ENCODE results near the gene MED13L. TPM values are rescaled to one million over a fixed set of nuclear protein-coding genes. Genes with fewer than 3 reads are reported as not detected.

The MED13L gene
- total and polyA plus RNA-seq, 9 donors, result 31.0 to 82.7 (median 44.9) TPM

GRCh38 chr12:116160231-116160630, 117.3 kb downstream of the MED13L start:
- Histone ChIP-seq H3K4me1 (ENCODE audit: control insufficient read depth, insufficient read depth, low read length) (peaks cover 7% of the 10 kb centered on the region), H3K36me3 (ENCODE audit: control insufficient read depth, insufficient read depth, low read length) (no peaks in the 10 kb centered on the region), H3K27me3 (ENCODE audit: control insufficient read depth, insufficient read depth, low read length) (no peaks in the 10 kb centered on the region), H3K9me3 (replicated peaks; ENCODE audit: control insufficient read depth, low read depth, low read length) (no peaks in the 10 kb centered on the region), H3K4me3 (ENCODE audit: low read length) (no peak overlapping the region), H3K27ac (ENCODE audit: low read length) (no peak overlapping the region)
- no CpG with 5 or more reads among the region's 2 CpGs for WGBS (ENCODE audit: insufficient coverage)
- no peak for DNase-seq

- Histone ChIP-seq H3K4me3 (ENCODE audit: low read length) (no peak overlapping the region), H3K27me3 (ENCODE audit: control insufficient read depth, insufficient read depth, low read length) (no peaks in the 10 kb centered on the region), H3K9me3 (replicated peaks; ENCODE audit: control insufficient read depth, low read depth, low read length) (no peaks in the 10 kb centered on the region), H3K36me3 (ENCODE audit: control insufficient read depth, insufficient read depth, low read length) (no peaks in the 10 kb centered on the region), H3K4me1 (ENCODE audit: control insufficient read depth, insufficient read depth, low read length) (peaks cover 7% of the 10 kb centered on the region), H3K27ac (ENCODE audit: low read length) (no peak overlapping the region)
- peak; percentile 54 for DNase-seq
- WGBS (ENCODE audit: insufficient coverage), result no CpG with 5 or more reads among the region's 2 CpGs
Observed at GRCh38 chr12:116159593-116160200, 117.8 kb downstream of the MED13L start.

DNA sequence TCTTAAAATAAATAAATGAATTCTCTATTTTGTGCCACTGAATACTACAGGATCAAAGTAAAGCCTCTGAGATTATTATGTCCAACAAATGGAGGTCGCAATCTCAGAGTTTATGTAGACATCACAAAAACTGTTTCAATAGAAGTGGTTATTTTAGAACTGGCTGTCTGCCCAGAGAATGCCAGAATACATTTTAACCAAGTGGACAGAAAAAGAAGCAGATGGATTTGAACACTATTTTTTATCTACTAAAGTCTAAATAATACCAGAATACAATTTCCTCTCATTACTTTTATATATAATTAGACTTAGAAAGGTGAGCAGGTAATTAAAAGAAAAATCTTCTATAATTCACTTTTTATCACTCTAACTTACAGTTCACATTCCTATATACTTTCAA, 118.3 kb downstream of the MED13L start:
- peaks cover 3% of the 10 kb centered on the region for H3K4me1 ChIP-seq (ENCODE audit: control insufficient read depth, insufficient read depth, low read length)

DNA sequence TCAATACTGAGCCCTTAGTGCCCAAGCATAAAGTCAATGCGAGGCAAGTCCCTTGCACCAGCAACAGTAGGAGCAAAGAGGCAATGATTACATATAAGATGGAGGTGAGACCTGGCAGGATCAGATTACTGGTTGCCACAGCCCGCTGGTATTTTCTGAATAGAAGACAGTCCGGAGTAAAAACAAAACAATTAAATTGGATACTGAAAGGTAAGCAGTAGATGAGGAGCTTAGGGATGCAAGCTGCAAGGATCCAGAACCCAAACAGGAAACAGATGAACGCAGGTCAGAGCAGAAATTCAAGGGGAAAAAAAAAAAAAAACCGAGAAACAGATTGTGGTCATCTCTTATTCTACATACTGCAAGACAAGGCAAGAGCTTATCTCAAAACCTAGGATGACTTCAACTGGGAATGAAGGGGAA, 119.6 kb downstream of the MED13L start:
- no peaks in the 10 kb centered on the region for H3K36me3 ChIP-seq (ENCODE audit: control insufficient read depth, insufficient read depth, low read length)
- H3K9me3 ChIP-seq (replicated peaks; ENCODE audit: control insufficient read depth, low read depth, low read length), result no peaks in the 10 kb centered on the region
- no peak overlapping the region for H3K4me3 ChIP-seq (ENCODE audit: low read length)
- H3K27me3 ChIP-seq (ENCODE audit: control insufficient read depth, insufficient read depth, low read length), result no peaks in the 10 kb centered on the region
- no peak overlapping the region for H3K27ac ChIP-seq (ENCODE audit: low read length)
- peaks cover 3% of the 10 kb centered on the region for H3K4me1 ChIP-seq (ENCODE audit: control insufficient read depth, insufficient read depth, low read length)
- WGBS (ENCODE audit: insufficient coverage), result 44% methylated on average over 3 of the region's 5 CpGs
- DNase-seq, result no peak

More for the DNA sequence above, 118.3 kb downstream of the MED13L start:
- WGBS (ENCODE audit: insufficient coverage), result no CpG with 5 or more reads among the region's 1 CpG
- no peak overlapping the region for H3K4me3 ChIP-seq (ENCODE audit: low read length)
- no peak overlapping the region for H3K27ac ChIP-seq (ENCODE audit: low read length)
- H3K36me3 ChIP-seq (ENCODE audit: control insufficient read depth, insufficient read depth, low read length), result no peaks in the 10 kb centered on the region
- no peaks in the 10 kb centered on the region for H3K27me3 ChIP-seq (ENCODE audit: control insufficient read depth, insufficient read depth, low read length)
- no peaks in the 10 kb centered on the region for H3K9me3 ChIP-seq (replicated peaks; ENCODE audit: control insufficient read depth, low read depth, low read length)
- DNase-seq, result peak; percentile 87

DNA sequence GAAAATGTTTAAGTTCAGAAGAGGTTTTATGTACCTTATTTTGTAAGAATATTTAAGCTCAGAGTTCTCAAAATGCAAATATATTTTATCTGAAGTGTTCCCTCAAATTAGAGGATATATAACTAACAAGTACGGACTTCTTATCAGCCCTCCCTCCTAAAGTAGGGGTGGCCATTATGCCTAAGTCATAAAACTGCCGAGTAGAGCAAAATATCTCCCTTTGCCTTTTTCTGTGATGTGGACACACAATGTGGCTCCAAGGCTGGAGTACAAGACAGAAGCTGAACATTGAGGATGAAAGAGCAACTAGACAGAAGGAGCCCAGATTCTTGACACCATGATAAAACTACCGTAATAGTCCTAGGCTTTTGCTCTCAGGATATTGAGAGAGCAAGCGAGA, 120.9 kb downstream of the MED13L start:
- no CpG with 5 or more reads among the region's 4 CpGs for WGBS (ENCODE audit: insufficient coverage)
- DNase-seq, result no peak
- Histone ChIP-seq H3K4me3 (ENCODE audit: low read length) (no peak overlapping the region), H3K27me3 (ENCODE audit: control insufficient read depth, insufficient read depth, low read length) (no peaks in the 10 kb centered on the region), H3K4me1 (ENCODE audit: control insufficient read depth, insufficient read depth, low read length) (peaks cover 3% of the 10 kb centered on the region), H3K36me3 (ENCODE audit: control insufficient read depth, insufficient read depth, low read length) (no peaks in the 10 kb centered on the region), H3K27ac (ENCODE audit: low read length) (no peak overlapping the region), H3K9me3 (replicated peaks; ENCODE audit: control insufficient read depth, low read depth, low read length) (no peaks in the 10 kb centered on the region)

- Histone ChIP-seq H3K4me1 (ENCODE audit: control insufficient read depth, insufficient read depth, low read length) (peaks cover 2% of the 10 kb centered on the region), H3K27ac (ENCODE audit: low read length) (no peak overlapping the region), H3K9me3 (replicated peaks; ENCODE audit: control insufficient read depth, low read depth, low read length) (no peaks in the 10 kb centered on the region), H3K4me3 (ENCODE audit: low read length) (no peak overlapping the region), H3K27me3 (ENCODE audit: control insufficient read depth, insufficient read depth, low read length) (no peaks in the 10 kb centered on the region), H3K36me3 (ENCODE audit: control insufficient read depth, insufficient read depth, low read length) (no peaks in the 10 kb centered on the region)
- no peak for DNase-seq
- WGBS (ENCODE audit: insufficient coverage), result 95% methylated on average over 4 of the region's 8 CpGs
Observed at GRCh38 chr12:116155383-116155782, 122.1 kb downstream of the MED13L start.

- no CpG with 5 or more reads among the region's 2 CpGs for WGBS (ENCODE audit: insufficient coverage)
- H3K36me3 ChIP-seq (ENCODE audit: control insufficient read depth, insufficient read depth, low read length), result no peaks in the 10 kb centered on the region
- no peak overlapping the region for H3K27ac ChIP-seq (ENCODE audit: low read length)
- no peaks in the 10 kb centered on the region for H3K9me3 ChIP-seq (replicated peaks; ENCODE audit: control insufficient read depth, low read depth, low read length)
- peaks cover 3% of the 10 kb centered on the region for H3K4me1 ChIP-seq (ENCODE audit: control insufficient read depth, insufficient read depth, low read length)
- no peaks in the 10 kb centered on the region for H3K27me3 ChIP-seq (ENCODE audit: control insufficient read depth, insufficient read depth, low read length)
- no peak for DNase-seq
- no peak overlapping the region for H3K4me3 ChIP-seq (ENCODE audit: low read length)
Observed at GRCh38 chr12:116153983-116154382, 123.5 kb downstream of the MED13L start.

DNA sequence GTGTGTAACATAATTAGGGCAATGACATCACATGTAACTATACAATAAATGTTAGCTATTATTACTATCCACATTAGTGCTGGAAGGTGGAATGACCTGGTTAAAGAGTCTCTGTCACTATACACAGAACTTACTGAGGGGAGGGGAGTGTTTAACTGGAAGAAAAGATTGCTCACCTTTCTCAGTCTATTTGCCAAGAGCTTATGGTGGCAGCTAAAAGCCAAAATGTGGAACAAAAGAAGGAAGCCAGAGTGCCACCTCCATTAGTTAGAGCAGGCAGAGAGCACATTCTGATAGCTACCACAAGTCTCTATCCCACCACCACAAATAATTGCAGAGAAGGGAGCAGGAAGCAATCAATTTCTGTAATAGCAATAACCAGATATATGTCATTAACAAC, 124.4 kb downstream of the MED13L start:
- peaks cover 3% of the 10 kb centered on the region for H3K4me1 ChIP-seq (ENCODE audit: control insufficient read depth, insufficient read depth, low read length)
- no peaks in the 10 kb centered on the region for H3K9me3 ChIP-seq (replicated peaks; ENCODE audit: control insufficient read depth, low read depth, low read length)
- H3K27me3 ChIP-seq (ENCODE audit: control insufficient read depth, insufficient read depth, low read length), result no peaks in the 10 kb centered on the region
- H3K4me3 ChIP-seq (ENCODE audit: low read length), result no peak overlapping the region
- H3K36me3 ChIP-seq (ENCODE audit: control insufficient read depth, insufficient read depth, low read length), result no peaks in the 10 kb centered on the region
- DNase-seq, result no peak
- no peak overlapping the region for H3K27ac ChIP-seq (ENCODE audit: low read length)

DNA sequence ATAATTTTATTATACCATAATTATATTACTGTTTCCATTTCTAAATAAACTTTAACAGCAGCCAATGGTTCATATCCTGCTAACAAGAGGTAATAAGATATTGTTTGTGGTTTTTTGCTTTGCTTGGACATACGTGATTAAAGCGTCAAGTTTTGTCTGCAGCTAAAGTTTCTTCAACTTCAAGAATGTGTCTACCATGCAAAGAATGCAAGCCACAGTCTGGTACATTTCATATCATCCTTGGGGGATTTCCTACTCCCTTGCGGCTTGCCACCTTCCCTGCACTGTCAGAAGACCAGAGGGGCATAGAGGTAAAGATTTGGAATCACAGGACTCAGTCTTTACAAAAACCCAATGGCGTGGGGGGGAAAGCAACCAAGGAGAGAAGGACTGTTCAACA, 125.2 kb downstream of the MED13L start:
- 80% methylated on average over 2 of the region's 4 CpGs for WGBS (ENCODE audit: insufficient coverage)
- Histone ChIP-seq H3K27ac (ENCODE audit: low read length) (no peak overlapping the region), H3K36me3 (ENCODE audit: control insufficient read depth, insufficient read depth, low read length) (no peaks in the 10 kb centered on the region), H3K9me3 (replicated peaks; ENCODE audit: control insufficient read depth, low read depth, low read length) (no peaks in the 10 kb centered on the region), H3K4me3 (ENCODE audit: low read length) (no peak overlapping the region), H3K27me3 (ENCODE audit: control insufficient read depth, insufficient read depth, low read length) (no peaks in the 10 kb centered on the region), H3K4me1 (ENCODE audit: control insufficient read depth, insufficient read depth, low read length) (peaks cover 3% of the 10 kb centered on the region)
- no peak for DNase-seq

GRCh38 chr12:116150452-116150851, 127.0 kb downstream of the MED13L start:
- Histone ChIP-seq H3K27ac (ENCODE audit: low read length) (no peak overlapping the region), H3K9me3 (replicated peaks; ENCODE audit: control insufficient read depth, low read depth, low read length) (no peaks in the 10 kb centered on the region), H3K27me3 (ENCODE audit: control insufficient read depth, insufficient read depth, low read length) (no peaks in the 10 kb centered on the region), H3K36me3 (ENCODE audit: control insufficient read depth, insufficient read depth, low read length) (no peaks in the 10 kb centered on the region), H3K4me1 (ENCODE audit: control insufficient read depth, insufficient read depth, low read length) (peaks cover 3% of the 10 kb centered on the region), H3K4me3 (ENCODE audit: low read length) (no peak overlapping the region)
- no peak for DNase-seq
- 100% methylated on average over 2 of the region's 5 CpGs for WGBS (ENCODE audit: insufficient coverage)

DNA sequence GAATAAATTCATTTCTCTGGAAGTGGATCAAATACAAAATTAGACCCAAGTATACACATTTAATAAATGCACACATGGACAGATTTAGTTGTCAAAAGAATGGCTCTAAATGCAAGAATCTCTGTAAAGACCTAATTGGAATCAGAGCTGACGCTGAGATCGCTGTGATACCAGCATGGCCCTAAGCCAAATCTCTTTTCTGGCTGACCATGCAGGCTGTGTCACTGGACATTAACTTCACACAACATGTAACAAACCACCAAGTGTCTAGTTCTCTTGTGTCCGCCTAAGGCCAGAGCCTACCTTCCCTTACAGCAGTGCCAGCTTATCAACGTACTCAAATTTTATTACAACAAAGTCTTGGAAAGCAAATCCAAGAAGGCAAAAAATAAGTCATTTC, 127.5 kb downstream of the MED13L start:
- peaks cover 3% of the 10 kb centered on the region for H3K4me1 ChIP-seq (ENCODE audit: control insufficient read depth, insufficient read depth, low read length)
- no peak overlapping the region for H3K27ac ChIP-seq (ENCODE audit: low read length)
- H3K4me3 ChIP-seq (ENCODE audit: low read length), result no peak overlapping the region

More for the DNA sequence above, 127.5 kb downstream of the MED13L start:
- no peak for DNase-seq
- 79% methylated on average over 3 of the region's 4 CpGs for WGBS (ENCODE audit: insufficient coverage)
- Histone ChIP-seq H3K27me3 (ENCODE audit: control insufficient read depth, insufficient read depth, low read length) (no peaks in the 10 kb centered on the region), H3K36me3 (ENCODE audit: control insufficient read depth, insufficient read depth, low read length) (no peaks in the 10 kb centered on the region), H3K9me3 (replicated peaks; ENCODE audit: control insufficient read depth, low read depth, low read length) (no peaks in the 10 kb centered on the region)

Data from muscle of leg (tissue), 11 donors.